B cell (primary cell): Measurements from ENCODE around the gene LRP5. TPM values are rescaled to one million over a fixed set of nuclear protein-coding genes. Genes with fewer than 3 reads are reported as not detected.

Source experiments
- ATAC-seq: fragments of 200-7000 bp; cut with Tn5 transposase; one replicate; pipeline ENCODE4 v1.10.0; 2021; ENCODE audit warnings: low read depth, mild to moderate bottlenecking, moderate number of reproducible peaks, moderate library complexity
- CTCF ChIA-PET: fragments of 350-600 bp; sonication (Branson Sonifier 250); formaldehyde crosslinking; loops from one replicate; lab custom pipeline; 2021; ENCODE audit warnings: antibody characterized with exemption, inconsistent platforms; lab: Charles Lee
- POLR2A ChIA-PET: fragments of 350-600 bp; sonication (Branson Sonifier 250); formaldehyde crosslinking; loops from one replicate; lab custom pipeline; 2021; ENCODE audit warnings: antibody characterized with exemption; lab: Charles Lee
- DNase-seq: peaks from one replicate; pipeline ENCODE4 v3.0.0; 2013
- H2AFZ ChIP-seq: 2 replicates; pipeline ENCODE4 v1.6.1; 2012; ENCODE audit warnings: mild to moderate bottlenecking, low read depth, low read length; ENCODE audit not compliant: insufficient read depth, poor library complexity, severe bottlenecking
- H3K27ac ChIP-seq, 2 donors: 1 replicate in 1 of 2; 2 replicates in 1 of 2; pipeline ENCODE4 v1.5.1; 2012 to 2013; ENCODE audit warnings: low read length in 2 of 2, mild to moderate bottlenecking in 2 of 2, moderate library complexity in 1 of 2
- H3K27me3 ChIP-seq, 4 experiments: fragments of 200-600 bp in 1 of 4; sonication (generic) in 1 of 4; replicated peaks in 1 of 4; 1 replicate in 2 of 4; 2 replicates in 2 of 4; pipeline versions ENCODE4 v1.6.1 to v1.7.0; 2013 to 2016; ENCODE audit warnings: low read length in 3 of 4, mild to moderate bottlenecking in 2 of 4, mixed read lengths in 1 of 4, moderate library complexity in 1 of 4; ENCODE audit not compliant: insufficient read depth in 4 of 4, control insufficient read depth in 3 of 4; ENCODE audit errors: control extremely low read depth in 1 of 4
- H3K36me3 ChIP-seq, 2 experiments: replicated peaks in 1 of 2; 1 replicate in 1 of 2; 2 replicates in 1 of 2; pipeline versions ENCODE4 v1.6.1 to v1.7.1; 2013; ENCODE audit warnings: low read length in 1 of 2; ENCODE audit not compliant: insufficient read depth in 2 of 2, control insufficient read depth in 1 of 2; ENCODE audit errors: control extremely low read depth in 1 of 2, extremely low read depth in 1 of 2
- H3K4me1 ChIP-seq, 2 donors: fragments of 200-600 bp in 1 of 2; sonication (generic) in 1 of 2; 1 replicate in 1 of 2; 2 replicates in 1 of 2; pipeline versions ENCODE4 v1.5.1 to v1.6.1; 2013 to 2017; ENCODE audit warnings: low read length in 2 of 2; ENCODE audit not compliant: control insufficient read depth in 2 of 2, insufficient read depth in 2 of 2
- H3K4me2 ChIP-seq: replicated peaks from 2 replicates; pipeline ENCODE3; 2012; ENCODE audit warnings: mild to moderate bottlenecking, low read depth, low read length; ENCODE audit not compliant: poor library complexity, severe bottlenecking
- H3K4me3 ChIP-seq, 5 experiments: fragments of 200-600 bp in 1 of 5; sonication (generic) in 1 of 5; 1 replicate in 3 of 5; 2 replicates in 2 of 5; pipeline versions ENCODE4 v1.5.1 to v1.7.0; 2011 to 2016; ENCODE audit warnings: low read length in 4 of 5, mild to moderate bottlenecking in 4 of 5, low read depth in 2 of 5, control low read depth in 1 of 5, moderate library complexity in 1 of 5; ENCODE audit not compliant: insufficient read depth in 1 of 5; ENCODE audit errors: control extremely low read depth in 1 of 5, extremely low read depth in 1 of 5
- H3K79me2 ChIP-seq: fragments of 200-600 bp; sonication (generic); one replicate; pipeline ENCODE4 v1.6.0; 2016; ENCODE audit warnings: low read length; ENCODE audit not compliant: control insufficient read depth, insufficient read depth
- H3K9ac ChIP-seq: fragments of 200-600 bp; sonication (generic); 2 replicates; pipeline ENCODE4 v1.6.1; 2017; ENCODE audit warnings: mild to moderate bottlenecking, low read length, moderate library complexity
- H3K9me3 ChIP-seq, 3 donors: one replicate each; pipeline versions ENCODE4 v1.6.1 to v1.7.1; 2013; ENCODE audit warnings: low read length in 2 of 3; ENCODE audit not compliant: control insufficient read depth in 2 of 3, insufficient read depth in 1 of 3; ENCODE audit errors: control extremely low read depth in 1 of 3
- H4K20me1 ChIP-seq: 2 replicates; pipeline ENCODE4 v1.6.0; 2012; ENCODE audit warnings: mild to moderate bottlenecking, low read length; ENCODE audit not compliant: insufficient read depth, control insufficient read depth, poor library complexity, severe bottlenecking
- H3K27ac Mint-ChIP-seq: one replicate; pipeline ENCODE4 v1.8.0; 2021; ENCODE audit warnings: mixed read lengths
- H3K27me3 Mint-ChIP-seq: one replicate; pipeline ENCODE4 v1.8.0; 2021; ENCODE audit warnings: mixed read lengths
- H3K4me1 Mint-ChIP-seq: one replicate; pipeline ENCODE4 v1.8.0; 2021; ENCODE audit warnings: mixed read lengths
- H3K4me3 Mint-ChIP-seq: one replicate; pipeline ENCODE4 v1.8.0; 2021; ENCODE audit warnings: mixed read lengths
- H3K9me3 Mint-ChIP-seq: one replicate; pipeline ENCODE4 v1.8.0; 2022; ENCODE audit warnings: mixed read lengths; ENCODE audit not compliant: insufficient read depth
- EZH2 ChIP-seq: IDR thresholded peaks from 2 replicates; pipeline ENCODE4 v1.6.1; 2012; ENCODE audit warnings: borderline replicate concordance, low read depth, mild to moderate bottlenecking, moderate library complexity, low read length; ENCODE audit not compliant: insufficient read depth, poor library complexity, severe bottlenecking
- WGBS: methylation state at CpG from one replicate; pipeline ENCODE4 v1.1.5; 2013; ENCODE audit warnings: missing lambda C conversion rate; ENCODE audit not compliant: insufficient coverage; 5-methylcytosine and 5-hydroxymethylcytosine counted together
- intact Hi-C: fragments of 100-400 bp; cut with micrococcal nuclease; formaldehyde crosslinking; loops from one replicate; pipeline ENCODE4 v1.10.0; 2022
- polyA plus RNA-seq: library from polyadenylated mRNA; depleted of rRNA; stranded (reverse); fragments of >200 nt; gene quantifications from 2 replicates; pipeline ENCODE4 v1.2.3, GENCODE V29; 2012
- total RNA-seq, 2 donors: library from RNA; stranded (reverse); fragments of 120-200 nt in 1 of 2; gene quantifications; 1 replicate in 1 of 2; 2 replicates in 1 of 2; pipeline versions ENCODE4 v1.2.3 to v1.2.4, GENCODE V29; 2013 to 2022
- TF ChIP-seq, protein P1 (sequence below): fragments of 200-600 bp; IDR thresholded peaks from one replicate; pipeline ENCODE4 v1.8.0; 2022; ENCODE audit warnings: antibody characterized with exemption, mild to moderate bottlenecking

The LRP5 gene
- total and polyA plus RNA-seq, 2 donors (not counting 1 experiment from before 2014, with no cell fraction given), result 2.4 to 13.9 TPM

DNA sequence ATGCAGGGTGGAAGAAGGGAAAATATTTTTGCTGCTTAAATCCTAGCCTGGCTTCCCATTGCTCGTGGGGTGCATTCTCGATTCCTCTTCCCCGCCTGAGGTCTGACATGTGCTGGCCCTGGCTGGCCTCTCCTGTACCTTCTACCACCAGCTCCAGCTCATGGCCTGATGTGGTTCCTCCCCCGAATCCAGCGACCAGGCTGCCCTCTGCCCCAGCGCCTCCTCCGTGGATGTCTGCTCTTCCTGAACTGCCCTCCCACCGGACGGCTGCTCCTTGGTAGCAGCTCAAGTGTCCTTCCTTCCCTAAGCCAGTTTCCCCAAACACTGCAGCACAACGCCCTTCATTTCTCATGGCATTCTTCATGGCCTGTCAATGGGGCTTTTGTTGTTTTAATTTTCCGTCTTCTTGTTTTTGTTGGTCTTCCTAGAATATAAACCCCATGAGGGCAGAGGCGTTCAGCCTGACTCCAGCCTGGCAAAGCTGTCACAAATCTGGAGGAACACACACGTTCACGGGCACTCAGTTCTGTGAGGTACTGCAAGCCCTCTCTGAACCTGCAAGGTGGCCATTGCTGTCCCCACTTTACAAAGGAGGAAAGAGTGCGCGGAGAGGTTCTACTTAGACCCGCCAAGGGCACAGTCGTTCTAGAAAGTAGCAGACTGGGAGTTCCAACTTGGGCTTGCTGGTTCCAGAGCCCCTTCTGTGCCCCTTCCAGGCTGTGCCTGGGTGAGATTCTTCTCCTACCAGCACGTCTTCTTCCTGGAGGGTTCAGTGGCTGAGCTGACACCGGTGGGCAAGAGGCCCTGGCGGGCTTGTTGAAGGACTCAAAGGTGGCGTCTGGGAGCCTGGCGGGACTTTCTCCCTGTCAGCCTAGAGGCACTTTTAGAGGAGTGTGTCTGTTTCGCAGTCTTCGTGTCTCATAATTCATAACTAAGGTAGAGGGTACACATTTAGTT is 953 bp upstream of the LRP5 start:
- H3K9ac ChIP-seq, result no peak overlapping the region
- H3K4me3 ChIP-seq, result no peak overlapping the region
- H3K4me1 Mint-ChIP-seq, result peaks cover 14% of the 10 kb centered on the region
- no peaks in the 10 kb centered on the region for H3K79me2 ChIP-seq
- no peaks in the 10 kb centered on the region for H3K9me3 Mint-ChIP-seq
- H3K27me3 ChIP-seq, result peaks cover 0 to 41% (median 17%) of the 10 kb centered on the region in 4 experiments
- H3K4me2 ChIP-seq, result peak overlapping the region; percentile 93
- TF ChIP-seq, protein P1, sequence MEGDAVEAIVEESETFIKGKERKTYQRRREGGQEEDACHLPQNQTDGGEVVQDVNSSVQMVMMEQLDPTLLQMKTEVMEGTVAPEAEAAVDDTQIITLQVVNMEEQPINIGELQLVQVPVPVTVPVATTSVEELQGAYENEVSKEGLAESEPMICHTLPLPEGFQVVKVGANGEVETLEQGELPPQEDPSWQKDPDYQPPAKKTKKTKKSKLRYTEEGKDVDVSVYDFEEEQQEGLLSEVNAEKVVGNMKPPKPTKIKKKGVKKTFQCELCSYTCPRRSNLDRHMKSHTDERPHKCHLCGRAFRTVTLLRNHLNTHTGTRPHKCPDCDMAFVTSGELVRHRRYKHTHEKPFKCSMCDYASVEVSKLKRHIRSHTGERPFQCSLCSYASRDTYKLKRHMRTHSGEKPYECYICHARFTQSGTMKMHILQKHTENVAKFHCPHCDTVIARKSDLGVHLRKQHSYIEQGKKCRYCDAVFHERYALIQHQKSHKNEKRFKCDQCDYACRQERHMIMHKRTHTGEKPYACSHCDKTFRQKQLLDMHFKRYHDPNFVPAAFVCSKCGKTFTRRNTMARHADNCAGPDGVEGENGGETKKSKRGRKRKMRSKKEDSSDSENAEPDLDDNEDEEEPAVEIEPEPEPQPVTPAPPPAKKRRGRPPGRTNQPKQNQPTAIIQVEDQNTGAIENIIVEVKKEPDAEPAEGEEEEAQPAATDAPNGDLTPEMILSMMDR, result no peak
- no peak for TF ChIP-seq EZH2
- intact Hi-C loops, result loop anchor here (5.0 kb wide), 1 partner anchor 71 kb away; no protein-coding TSS in a partner anchor
- POLR2A ChIA-PET, result interaction anchor here (0.5 kb wide), 1 partner anchor 9 kb away, joined by 5 read pairs; no protein-coding TSS in a partner anchor
- peak overlapping the region; percentile 80 for H3K4me3 Mint-ChIP-seq
- DNase-seq, result no peak
- peak overlapping the region; percentile 20 for H3K27ac Mint-ChIP-seq
- H2AFZ ChIP-seq, result peak overlapping the region; percentile 28
- peaks cover 18% of the 10 kb centered on the region for H3K27me3 Mint-ChIP-seq
- peaks cover 0 to under 1% (median 0%) of the 10 kb centered on the region in 3 donors for H3K9me3 ChIP-seq
- no peaks in the 10 kb centered on the region for H3K36me3 ChIP-seq
- no peak overlapping the region for H3K27ac ChIP-seq
- CTCF ChIA-PET, result interaction anchor here (0.6 to 2.4 kb wide), 4 partner anchors 14 to 72 kb away, joined by 3 to 10 read pairs (median 8); no protein-coding TSS in a partner anchor
- H4K20me1 ChIP-seq, result peaks cover 8% of the 10 kb centered on the region
- no peak for ATAC-seq
- WGBS, result 89% methylated on average over 21 of the region's 25 CpGs
- H3K4me1 ChIP-seq, result peaks cover 14 to 17% of the 10 kb centered on the region in 2 donors
